ENCODE data around the gene TRHDE.

GRCh38 chr12:72677846-72678245, 405.7 kb downstream of the TRHDE start:
- TF ChIP-seq GLIS3 (CRISPR knock-in tag; IDR thresholded peaks at IDR 0.05) (no peak), POU6F1 (CRISPR knock-in tag; IDR thresholded peaks at IDR 0.05; ENCODE audit: borderline replicate concordance, low read depth) (no peak), ISL1 (CRISPR knock-in tag; IDR thresholded peaks at IDR 0.05) (no peak), BACH2 (CRISPR knock-in tag; IDR thresholded peaks at IDR 0.05; ENCODE audit: borderline replicate concordance) (no peak), RARB (CRISPR knock-in tag; IDR thresholded peaks at IDR 0.05) (no peak), ESRRG (CRISPR knock-in tag; IDR thresholded peaks at IDR 0.05) (no peak), CSDC2 (CRISPR knock-in tag; IDR thresholded peaks at IDR 0.05) (no peak), PATZ1 (CRISPR knock-in tag; IDR thresholded peaks at IDR 0.05; ENCODE audit: borderline replicate concordance) (no peak), ZFP3 (CRISPR knock-in tag; IDR thresholded peaks at IDR 0.05) (no peak)
